ENCODE measurements around the gene LRRC4C.
"Not testable (repeated sequence)": the region's sequence is repeated elsewhere in the genome, so short reads cannot be mapped to it uniquely, and the experiment has no call there.

The LRRC4C gene

DNA sequence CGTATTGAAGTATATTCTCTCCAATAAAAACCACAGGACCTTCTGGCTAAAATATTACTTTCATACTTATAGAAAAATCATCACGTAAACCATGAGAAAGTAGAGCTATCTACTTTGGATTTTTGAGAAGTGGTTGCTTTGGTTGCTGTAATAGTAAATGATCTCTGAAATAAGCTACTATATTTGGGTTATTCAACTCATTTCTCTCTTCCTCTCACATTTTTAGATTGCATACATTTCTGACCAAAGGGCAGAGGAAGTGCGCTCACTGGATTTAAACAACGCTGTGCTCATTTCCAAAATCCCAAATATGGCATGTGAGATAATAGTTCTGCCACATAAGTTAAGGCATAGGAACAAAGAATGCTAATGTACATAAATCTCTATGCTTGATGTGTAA lies 357.0 kb downstream of the LRRC4C start:
- DNase-seq = no peak

DNA sequence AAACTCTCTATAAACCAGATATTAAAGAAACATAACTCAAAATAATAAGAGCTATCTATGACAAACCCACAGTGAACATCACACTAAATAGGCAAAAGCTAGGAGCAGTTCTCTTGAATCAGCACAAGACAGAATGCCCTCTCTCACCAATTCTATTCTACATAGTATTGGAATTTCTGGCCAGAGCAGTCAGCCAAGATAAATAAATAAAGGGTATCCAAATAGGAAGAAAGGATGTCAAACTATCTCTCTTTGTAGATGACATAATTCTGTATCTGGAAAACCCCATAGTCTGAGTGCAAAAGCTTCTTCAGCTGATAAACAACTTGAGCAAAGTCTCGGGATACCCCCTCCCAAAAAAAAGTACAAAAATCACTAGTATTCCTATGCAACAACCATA lies 359.8 kb downstream of the LRRC4C start:
- no peak for DNase-seq

GRCh38 chr11:41085123-41085522 lies 374.3 kb downstream of the LRRC4C start:
- DNase-seq = no peak

GRCh38 chr11:41081756-41082285 lies 377.6 kb downstream of the LRRC4C start:
- DNase-seq = no peak

DNA sequence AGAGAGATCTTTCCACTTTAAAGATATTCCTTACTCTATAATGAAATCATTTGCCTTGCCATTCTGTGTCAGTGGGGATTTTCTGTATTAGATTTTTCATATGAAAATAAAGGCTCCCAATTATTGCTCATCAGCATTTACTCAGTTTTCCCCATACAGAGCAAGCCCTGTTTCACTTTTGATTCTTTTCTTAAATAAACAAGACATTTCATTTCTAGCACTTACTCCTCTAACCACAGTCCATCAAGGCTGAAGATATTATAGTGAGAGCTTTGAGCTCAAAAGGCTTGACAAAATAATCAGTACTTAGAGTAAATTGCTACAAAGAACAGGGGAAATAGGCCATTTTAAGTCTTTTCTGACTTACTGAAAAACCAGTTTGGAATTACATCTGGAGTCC lies 385.1 kb downstream of the LRRC4C start:
- no peak for DNase-seq

DNA sequence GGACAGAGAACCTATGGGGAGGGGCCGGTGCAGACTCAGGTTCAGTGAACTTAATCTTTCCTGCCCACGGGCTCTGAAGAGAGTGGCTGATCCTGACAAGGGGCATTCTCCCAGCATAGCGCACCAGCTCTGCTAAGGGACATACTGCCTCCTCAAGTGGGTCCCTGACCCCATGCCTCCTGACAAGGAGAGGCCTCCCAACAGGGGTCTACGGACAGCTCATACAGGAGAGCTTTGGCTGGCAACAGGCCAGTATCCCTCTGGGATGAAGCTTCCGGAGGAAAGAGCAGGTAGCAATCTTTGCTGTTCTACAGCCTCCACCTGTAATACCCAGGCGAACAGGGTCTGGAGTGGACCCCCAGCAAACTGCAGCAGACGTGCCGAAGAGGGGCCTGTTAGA lies 394.0 kb downstream of the LRRC4C start:
- DNase-seq = no peak

- DNase-seq = no peak
Observed at GRCh38 chr11:41058138-41058537, 401.3 kb downstream of the LRRC4C start.

GRCh38 chr11:41056892-41057569 lies 402.4 kb downstream of the LRRC4C start:
- no peak for DNase-seq

DNA sequence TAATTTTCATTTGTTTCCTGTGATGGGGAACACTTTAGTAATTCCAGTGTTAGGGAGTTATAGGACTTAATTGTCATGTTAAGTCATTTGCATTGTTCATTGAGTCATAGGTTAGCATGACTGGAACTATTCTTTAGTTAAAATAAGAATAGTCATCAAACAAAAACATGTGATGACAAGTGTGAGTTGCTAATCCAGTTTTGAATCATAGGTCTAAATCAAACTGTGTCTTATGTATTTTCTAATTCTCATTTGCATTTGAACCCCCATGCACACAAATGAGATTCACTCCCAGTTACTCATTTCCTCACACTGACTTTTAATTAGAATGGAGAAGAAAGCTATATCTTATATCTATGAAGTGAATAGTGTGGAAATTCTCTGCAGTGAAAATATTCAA lies 405.6 kb downstream of the LRRC4C start:
- DNase-seq = no peak

- DNase-seq = no peak
Observed at GRCh38 chr11:41051919-41052635, 407.4 kb downstream of the LRRC4C start.

- DNase-seq = no peak
Observed at GRCh38 chr11:41050791-41051190, 408.7 kb downstream of the LRRC4C start.

- no peak for DNase-seq
Observed at GRCh38 chr11:41047229-41047628, 412.2 kb downstream of the LRRC4C start.

- DNase-seq = no peak
Observed at GRCh38 chr11:41045266-41045665, 414.2 kb downstream of the LRRC4C start.

DNA sequence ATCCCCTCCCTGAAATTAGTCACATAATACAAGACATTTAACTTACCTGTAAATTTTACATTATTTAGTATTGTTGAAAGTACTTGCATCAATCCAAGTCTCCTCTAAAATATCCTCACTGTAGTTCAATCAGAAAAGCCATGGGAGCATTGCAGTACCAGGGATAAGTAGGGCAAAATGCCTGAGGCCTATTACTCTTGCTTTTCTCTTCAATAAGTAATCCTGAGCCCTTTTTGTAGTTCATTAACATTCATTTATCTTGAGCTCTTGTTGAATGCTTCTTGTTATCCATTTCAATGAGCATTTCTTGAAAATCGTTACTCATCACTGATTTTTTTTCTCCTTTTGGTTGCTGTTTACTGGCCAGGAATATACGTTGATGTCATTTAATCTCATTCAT lies 414.7 kb downstream of the LRRC4C start:
- DNase-seq = no peak

DNA sequence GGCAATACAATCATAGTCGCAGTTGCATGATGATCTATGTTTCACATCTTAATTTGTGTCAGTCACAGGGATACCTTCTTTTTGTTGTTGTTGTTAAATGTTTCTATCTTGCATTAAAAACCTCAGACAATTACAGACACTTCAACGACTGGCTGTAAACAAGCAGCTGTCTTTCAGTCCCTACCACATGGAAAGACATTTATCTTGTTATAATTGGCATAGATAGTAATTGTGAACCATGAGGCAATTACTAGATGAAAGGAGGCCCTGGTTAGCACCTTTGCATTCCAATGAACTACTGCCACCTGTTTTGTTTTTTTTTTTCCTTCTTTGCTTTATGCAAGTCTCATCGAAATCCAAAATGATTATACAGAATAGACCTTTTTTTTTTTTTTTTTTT lies 416.8 kb downstream of the LRRC4C start:
- no peak for DNase-seq

DNA sequence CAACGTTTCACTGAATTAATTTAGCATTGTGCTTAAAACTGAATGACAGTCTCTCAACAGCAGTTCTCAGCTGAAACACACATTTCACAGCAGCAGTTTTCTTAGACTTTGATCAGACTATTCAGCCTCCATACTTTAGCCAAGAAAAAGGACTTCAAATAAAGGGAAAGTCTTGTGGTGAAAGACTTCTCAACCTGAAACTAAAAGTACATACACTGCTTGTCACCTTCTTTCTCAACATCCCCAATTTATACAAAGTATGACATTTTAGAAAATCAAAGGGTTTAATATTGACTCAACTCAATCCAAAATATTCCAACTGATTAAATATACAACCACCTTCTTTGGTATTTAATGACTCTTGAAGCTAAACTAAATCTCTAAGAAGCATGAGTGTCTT lies 419.0 kb downstream of the LRRC4C start:
- no peak for DNase-seq

GRCh38 chr11:41039592-41039991 lies 419.9 kb downstream of the LRRC4C start:
- no peak for DNase-seq

DNA sequence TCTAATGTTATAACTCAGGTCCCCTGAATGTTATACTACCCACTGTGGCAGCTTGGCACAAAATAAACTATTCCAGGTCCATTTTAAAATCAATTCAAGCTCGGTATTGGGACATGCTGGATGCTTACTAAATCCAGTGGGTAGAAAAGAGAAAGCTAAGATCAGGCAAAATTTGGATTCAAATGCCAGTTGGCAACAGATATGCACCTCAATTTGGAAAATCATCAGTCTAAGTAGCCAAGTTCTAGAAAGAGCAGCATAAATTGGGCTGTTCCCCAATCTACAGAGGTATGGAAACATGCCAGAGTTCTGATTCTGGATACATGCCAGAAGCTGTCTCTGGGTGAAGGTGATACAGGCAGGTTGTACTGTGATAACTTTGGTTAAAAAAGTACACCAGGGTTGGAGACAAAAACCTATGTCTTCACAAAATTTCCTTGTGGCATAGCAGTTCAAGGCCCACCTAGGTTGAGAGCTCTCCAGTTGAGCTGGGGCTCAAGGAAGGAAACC lies 427.8 kb downstream of the LRRC4C start:
- DNase-seq = no peak

- no peak for DNase-seq
Observed at GRCh38 chr11:41020259-41020658, 439.2 kb downstream of the LRRC4C start.

- DNase-seq = not testable (repeated sequence)
Observed at GRCh38 chr11:41019666-41020065, 439.8 kb downstream of the LRRC4C start.

DNA sequence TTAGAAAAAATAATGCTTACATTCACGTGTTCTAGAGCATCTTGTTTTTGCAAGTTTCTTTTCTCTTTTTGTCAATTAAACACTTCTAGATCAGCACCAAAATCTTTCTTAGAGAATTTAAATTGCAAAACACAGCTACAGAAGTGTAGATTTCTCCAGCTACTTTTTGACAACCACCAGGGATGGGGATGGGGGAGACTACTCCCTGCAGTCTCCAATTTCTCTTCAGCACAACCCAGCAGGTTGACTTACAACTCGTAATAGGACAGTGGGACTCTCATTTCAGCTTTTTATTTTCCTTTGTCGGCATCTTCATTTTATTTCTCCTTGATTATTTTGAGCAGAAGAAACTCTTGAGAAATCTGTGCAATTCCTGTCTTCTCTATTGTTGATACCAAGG lies 441.2 kb downstream of the LRRC4C start:
- no peak for DNase-seq

GRCh38 chr11:41010361-41011050 lies 448.9 kb downstream of the LRRC4C start:
- DNase-seq = no peak

DNA sequence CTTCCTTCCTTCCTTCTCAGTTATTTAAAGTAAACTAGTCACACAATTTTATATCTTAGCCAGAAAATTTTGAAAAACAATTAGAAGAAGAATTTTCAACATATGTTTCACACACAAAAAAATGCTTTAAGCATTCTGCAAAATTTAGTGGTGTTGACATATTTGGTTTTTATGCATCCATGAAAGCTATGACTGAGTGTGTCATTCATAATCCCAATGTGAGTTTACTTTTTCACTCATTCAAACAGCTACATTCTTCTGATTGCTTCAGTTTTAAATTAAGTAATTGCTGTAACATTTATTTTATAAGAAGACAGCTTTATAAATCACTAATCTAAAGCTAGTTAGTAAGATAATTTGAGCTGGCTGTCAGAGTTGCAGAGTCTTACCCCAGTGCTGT lies 453.5 kb downstream of the LRRC4C start:
- no peak for DNase-seq

Measured in NCI-H2171 (cell line).